ENCODE results near the gene CCDC68. TPM values are rescaled to one million over a fixed set of nuclear protein-coding genes. Genes with fewer than 3 reads are reported as not detected.

The CCDC68 gene
- total RNA-seq, 4 donors from 2014 or later: 72.6 to 99.7 (median 84.7) TPM

- Histone ChIP-seq H3K9me3 (no peaks in the 10 kb centered on the region), H3K27ac (no peak overlapping the region), H3K4me3 (no peak overlapping the region), H3K36me3 (peaks cover 0 to 55% (median 0%) of the 10 kb centered on the region in 3 donors), H3K27me3 (no peaks in the 10 kb centered on the region), H3K4me1 (no peaks in the 10 kb centered on the region)
- TF ChIP-seq POLR2A (IDR thresholded peaks at IDR 0.05): no peak
- TF ChIP-seq, protein P1, sequence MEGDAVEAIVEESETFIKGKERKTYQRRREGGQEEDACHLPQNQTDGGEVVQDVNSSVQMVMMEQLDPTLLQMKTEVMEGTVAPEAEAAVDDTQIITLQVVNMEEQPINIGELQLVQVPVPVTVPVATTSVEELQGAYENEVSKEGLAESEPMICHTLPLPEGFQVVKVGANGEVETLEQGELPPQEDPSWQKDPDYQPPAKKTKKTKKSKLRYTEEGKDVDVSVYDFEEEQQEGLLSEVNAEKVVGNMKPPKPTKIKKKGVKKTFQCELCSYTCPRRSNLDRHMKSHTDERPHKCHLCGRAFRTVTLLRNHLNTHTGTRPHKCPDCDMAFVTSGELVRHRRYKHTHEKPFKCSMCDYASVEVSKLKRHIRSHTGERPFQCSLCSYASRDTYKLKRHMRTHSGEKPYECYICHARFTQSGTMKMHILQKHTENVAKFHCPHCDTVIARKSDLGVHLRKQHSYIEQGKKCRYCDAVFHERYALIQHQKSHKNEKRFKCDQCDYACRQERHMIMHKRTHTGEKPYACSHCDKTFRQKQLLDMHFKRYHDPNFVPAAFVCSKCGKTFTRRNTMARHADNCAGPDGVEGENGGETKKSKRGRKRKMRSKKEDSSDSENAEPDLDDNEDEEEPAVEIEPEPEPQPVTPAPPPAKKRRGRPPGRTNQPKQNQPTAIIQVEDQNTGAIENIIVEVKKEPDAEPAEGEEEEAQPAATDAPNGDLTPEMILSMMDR (IDR thresholded peaks at IDR 0.05): no peak
- DNase-seq: no peak
Measured at GRCh38 chr18:54931152-54931551, 28.1 kb downstream of the CCDC68 start.

DNA sequence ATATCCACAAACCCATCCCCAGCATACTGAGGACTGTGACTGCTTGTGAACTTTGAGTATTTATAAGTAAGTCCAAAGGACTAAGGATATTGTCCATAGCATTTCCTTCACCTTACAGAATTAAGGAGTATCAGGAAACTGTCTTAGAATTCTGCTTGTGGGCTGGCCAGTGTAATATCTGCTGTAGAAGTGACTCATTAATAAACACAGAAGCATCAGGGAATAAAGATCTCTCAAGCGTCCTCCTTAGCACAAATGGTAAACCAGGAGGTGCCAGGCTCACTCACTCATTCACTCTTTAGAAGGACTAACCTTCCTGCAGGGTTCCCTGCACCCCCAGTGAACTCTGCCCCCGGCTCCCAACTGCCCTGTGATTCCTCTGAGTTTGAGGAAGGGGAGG is 31.0 kb downstream of the CCDC68 start:
- no peak for TF ChIP-seq POLR2A (IDR thresholded peaks at IDR 0.05)
- TF ChIP-seq, protein P1 (IDR thresholded peaks at IDR 0.05): no peak
- peaks cover 0 to 52% (median 0%) of the 10 kb centered on the region in 3 donors for H3K36me3 ChIP-seq
- DNase-seq: no peak
- no peaks in the 10 kb centered on the region for H3K4me1 ChIP-seq
- no peak overlapping the region for H3K4me3 ChIP-seq
- no peaks in the 10 kb centered on the region for H3K27me3 ChIP-seq
- peak overlapping the region in 1 of 4 donors; percentile 22 for H3K27ac ChIP-seq
- no peaks in the 10 kb centered on the region for H3K9me3 ChIP-seq

- Histone ChIP-seq H3K27me3 (no peaks in the 10 kb centered on the region), H3K4me1 (no peaks in the 10 kb centered on the region), H3K9me3 (no peaks in the 10 kb centered on the region), H3K27ac (no peak overlapping the region), H3K36me3 (peaks cover 0 to 54% (median 4%) of the 10 kb centered on the region in 3 donors), H3K4me3 (no peak overlapping the region)
- TF ChIP-seq, protein P1 (IDR thresholded peaks at IDR 0.05): no peak
- TF ChIP-seq POLR2A (IDR thresholded peaks at IDR 0.05): no peak
- DNase-seq: no peak
Measured at GRCh38 chr18:54926593-54927325, 32.5 kb downstream of the CCDC68 start.

DNA sequence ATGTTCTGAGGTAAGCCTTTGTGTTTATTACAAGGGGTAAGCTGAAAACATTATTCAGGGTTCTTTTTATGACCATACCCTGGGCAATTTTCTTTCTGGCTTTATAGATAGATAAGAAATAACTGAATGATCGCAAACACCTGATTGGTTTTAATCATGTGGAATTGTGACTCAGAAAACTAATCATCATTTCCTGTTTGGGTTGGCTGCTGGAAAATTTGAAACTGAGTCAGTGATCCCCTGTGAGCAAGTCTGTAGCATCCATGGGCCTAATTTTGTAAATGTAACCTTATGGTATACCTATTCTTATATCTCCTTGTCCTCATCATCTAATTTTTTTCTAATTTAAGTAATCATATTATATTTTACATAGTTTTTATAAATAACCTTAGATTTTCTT is 34.3 kb downstream of the CCDC68 start:
- Histone ChIP-seq H3K9me3 (no peaks in the 10 kb centered on the region), H3K27ac (no peak overlapping the region), H3K4me3 (no peak overlapping the region), H3K27me3 (no peaks in the 10 kb centered on the region), H3K36me3 (peaks cover 0 to 57% (median 5%) of the 10 kb centered on the region in 3 donors), H3K4me1 (no peaks in the 10 kb centered on the region)
- DNase-seq: no peak
- TF ChIP-seq, protein P1 (IDR thresholded peaks at IDR 0.05): no peak
- no peak for TF ChIP-seq POLR2A (IDR thresholded peaks at IDR 0.05)

DNA sequence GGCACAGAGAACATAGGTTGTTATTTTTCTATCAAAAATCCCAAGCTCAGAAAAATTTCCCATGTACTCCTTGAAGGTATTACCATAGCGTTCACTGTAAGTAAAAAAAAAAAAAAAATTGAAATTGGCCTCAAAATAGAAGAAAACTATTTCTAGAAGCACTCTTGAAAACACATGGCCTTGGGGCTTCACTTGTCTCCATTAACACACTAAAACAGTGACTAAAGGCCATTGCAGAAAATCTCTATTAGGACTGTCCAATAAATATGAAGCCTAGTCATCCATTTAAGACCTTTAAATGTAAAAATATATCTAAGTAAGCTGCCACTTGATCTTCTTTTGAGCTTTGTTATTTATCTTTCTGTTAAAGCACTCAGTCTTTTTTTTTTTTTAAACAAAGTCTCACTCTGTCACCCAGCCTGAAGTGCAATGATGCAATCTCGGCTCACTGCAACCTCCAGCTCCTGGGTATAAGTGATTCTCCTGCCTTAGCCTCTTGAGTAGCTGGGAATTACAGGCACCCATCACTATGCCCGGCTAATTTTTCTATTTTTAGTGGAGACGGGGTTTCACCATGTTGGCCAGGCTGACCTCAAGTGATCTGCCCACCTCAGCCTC is 35.8 kb downstream of the CCDC68 start:
- no peak overlapping the region for H3K4me3 ChIP-seq
- peaks cover 0 to 69% (median 5%) of the 10 kb centered on the region in 3 donors for H3K36me3 ChIP-seq
- H3K27ac ChIP-seq: no peak overlapping the region
- DNase-seq: no peak
- no peaks in the 10 kb centered on the region for H3K9me3 ChIP-seq
- TF ChIP-seq, protein P1 (IDR thresholded peaks at IDR 0.05): no peak
- TF ChIP-seq POLR2A (IDR thresholded peaks at IDR 0.05): no peak
- no peaks in the 10 kb centered on the region for H3K4me1 ChIP-seq
- H3K27me3 ChIP-seq: no peaks in the 10 kb centered on the region

All from Peyer's patch (tissue), 4 donors.